DND-41 (cell line): ENCODE results near the gene SOX21.

ENCODE experiments used
- CTCF ChIP-seq: IDR thresholded peaks from 2 replicates; pipeline ENCODE4 v1.5.1; 2012; ENCODE audit warnings: borderline replicate concordance, low read length, moderate library complexity, mild to moderate bottlenecking; ENCODE audit not compliant: poor library complexity, severe bottlenecking; ENCODE audit errors: extremely low read depth
- EZH2 ChIP-seq: IDR thresholded peaks from 3 replicates; pipeline ENCODE4 v1.6.1; 2012; ENCODE audit warnings: borderline replicate concordance, low read depth, mild to moderate bottlenecking, moderate library complexity, low read length, inconsistent platforms; ENCODE audit not compliant: severe bottlenecking

GRCh38 chr13:94761407-94761806 is 49.1 kb upstream of the SOX21 start:
- TF ChIP-seq CTCF (no peak), EZH2 (no peak)
